Measurements from ENCODE around the gene CLSTN2. TPM values are rescaled to one million over a fixed set of nuclear protein-coding genes. Genes with fewer than 3 reads are reported as not detected.

The CLSTN2 gene
- total RNA-seq, 1 experiment from 2014 or later = 0.02 TPM

- Histone ChIP-seq H3K9ac (ENCODE audit: low read length) (no peak overlapping the region), H2AFZ (ENCODE audit: low read depth, low read length, poor library complexity, severe bottlenecking) (no peak overlapping the region), H3K4me3 (replicated peaks in 1 of 2; ENCODE audit: low read depth in 1 of 2, low read length in 2 of 2) (no peak overlapping the region), H3K9me3 (ENCODE audit: control insufficient read depth in 1 of 2, insufficient read depth in 1 of 2, low read depth in 1 of 2, low read length in 2 of 2) (no peaks in the 10 kb centered on the region), H3K4me2 (ENCODE audit: low read length) (no peak overlapping the region), H3K4me1 (ENCODE audit: control insufficient read depth in 1 of 2, insufficient read depth in 2 of 2, low read length in 2 of 2) (no peaks in the 10 kb centered on the region), H3K9me2 (ENCODE audit: insufficient read depth) (no peaks in the 10 kb centered on the region), H4K20me1 (ENCODE audit: insufficient read depth) (no peaks in the 10 kb centered on the region), H3K79me2 (ENCODE audit: insufficient read depth, low read length) (no peaks in the 10 kb centered on the region), H3K27me3 (ENCODE audit: insufficient read depth, low read length) (peaks cover 45% of the 10 kb centered on the region), H3K36me3 (ENCODE audit: control insufficient read depth in 1 of 2, insufficient read depth in 2 of 2, low read length in 2 of 2) (no peaks in the 10 kb centered on the region), H3K27ac (ENCODE audit: low read depth, low read length) (no peak overlapping the region)
- ATAC-seq (no peak), DNase-seq (ENCODE audit: low read depth, low spot score) (no peak)
- ChIA-PET CTCF (no interaction called here), RAD21 (ENCODE audit: low non-redundant PET in 1 of 2, low total read pairs in 2 of 2, uncharacterized antibody in 2 of 2, unreplicated experiment in 2 of 2) (no interaction called here), POLR2A (no interaction called here)
- intact Hi-C loops (cut with micrococcal nuclease) = no loop called here
- TF ChIP-seq POLR2A (IDR thresholded peaks at IDR 0.05; ENCODE audit: borderline replicate concordance, extremely low read depth, insufficient read depth, insufficient read length) = no peak
- peak; percentile 13; the same call in 1 of the 2 replicates for TF ChIP-seq RAD21 (IDR thresholded peaks at IDR 0.05; ENCODE audit: low read depth)
- no peak for TF ChIP-seq MAX (IDR thresholded peaks at IDR 0.05)
- 0 out of 6 replicates have a peak, but pooled peaks of 1 of the 3 experiments have one; percentile 10 for TF ChIP-seq CTCF (IDR thresholded peaks at IDR 0.05 in 2 of 3, conservative IDR thresholded peaks at IDR 0.05 in 1 of 3; ENCODE audit: borderline replicate concordance in 1 of 3, insufficient read depth in 1 of 3, low read depth in 2 of 3, low read length in 2 of 3)
- no TSS peak for BruUV-seq (replicated peaks)
Measured at GRCh38 chr3:140360332-140360731, 425.3 kb downstream of the CLSTN2 start.

DNA sequence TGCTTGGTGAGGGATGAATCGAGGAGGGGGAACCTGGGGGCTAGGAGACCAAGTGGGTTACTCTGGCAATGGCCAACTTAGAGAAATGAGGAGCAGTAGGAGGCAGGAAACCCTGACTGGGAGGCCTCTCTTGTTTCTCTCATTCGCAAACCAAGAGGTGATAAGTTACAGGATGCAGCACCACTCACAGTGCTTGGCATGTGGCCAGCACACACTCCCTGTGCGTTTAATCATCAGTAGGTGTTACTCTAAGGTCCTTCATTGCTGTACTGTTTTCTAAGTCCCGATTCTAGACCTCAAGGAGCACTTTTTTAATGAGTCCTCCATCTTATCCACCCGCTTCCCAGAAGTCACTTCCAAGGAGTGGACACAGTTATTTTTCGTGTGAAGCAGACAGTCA lies 428.8 kb downstream of the CLSTN2 start:
- POLR2A ChIA-PET = no interaction called here
- no peaks in the 10 kb centered on the region for H3K9me2 ChIP-seq (ENCODE audit: insufficient read depth)
- intact Hi-C loops (cut with micrococcal nuclease) = no loop called here
- no peak overlapping the region for H3K4me3 ChIP-seq (replicated peaks in 1 of 2; ENCODE audit: low read depth in 1 of 2, low read length in 2 of 2)
- TF ChIP-seq SP1 (IDR thresholded peaks at IDR 0.05; ENCODE audit: low read depth) = no peak
- TF ChIP-seq POLR2A (IDR thresholded peaks at IDR 0.05; ENCODE audit: borderline replicate concordance, extremely low read depth, insufficient read depth, insufficient read length) = no peak
- no peak for TF ChIP-seq ZFX (IDR thresholded peaks at IDR 0.05)
- no peak for TF ChIP-seq CTCF (IDR thresholded peaks at IDR 0.05 in 2 of 3, conservative IDR thresholded peaks at IDR 0.05 in 1 of 3; ENCODE audit: borderline replicate concordance in 1 of 3, insufficient read depth in 1 of 3, low read depth in 2 of 3, low read length in 2 of 3)
- TF ChIP-seq EZH2phosphoT487 (IDR thresholded peaks at IDR 0.05; ENCODE audit: borderline replicate concordance) = no peak
- TF ChIP-seq JUND (IDR thresholded peaks at IDR 0.05) = no peak
- no peak for TF ChIP-seq CEBPB (IDR thresholded peaks at IDR 0.05; ENCODE audit: low read depth)
- no peak for TF ChIP-seq TCF7L2 (IDR thresholded peaks at IDR 0.05; ENCODE audit: borderline replicate concordance, extremely low read depth, insufficient read depth, insufficient read length)
- TF ChIP-seq ZNF274 (IDR thresholded peaks at IDR 0.05; ENCODE audit: low read depth, low read length) = no peak
- no peak for TF ChIP-seq RAD21 (IDR thresholded peaks at IDR 0.05; ENCODE audit: low read depth)
- TF ChIP-seq CBX3 (IDR thresholded peaks at IDR 0.05; ENCODE audit: low read depth) = no peak
- H3K9me3 ChIP-seq (ENCODE audit: control insufficient read depth in 1 of 2, insufficient read depth in 1 of 2, low read depth in 1 of 2, low read length in 2 of 2) = no peaks in the 10 kb centered on the region
- CTCF ChIA-PET = no interaction called here
- peaks cover 39% of the 10 kb centered on the region for H3K27me3 ChIP-seq (ENCODE audit: insufficient read depth, low read length)
- H2AFZ ChIP-seq (ENCODE audit: low read depth, low read length, poor library complexity, severe bottlenecking) = no peak overlapping the region
- no peaks in the 10 kb centered on the region for H4K20me1 ChIP-seq (ENCODE audit: insufficient read depth)
- H3K4me1 ChIP-seq (ENCODE audit: control insufficient read depth in 1 of 2, insufficient read depth in 2 of 2, low read length in 2 of 2) = no peaks in the 10 kb centered on the region
- ATAC-seq (no peak), DNase-seq (ENCODE audit: low read depth, low spot score) (no peak)
- BruUV-seq (replicated peaks) = no TSS peak
- H3K79me2 ChIP-seq (ENCODE audit: insufficient read depth, low read length) = no peaks in the 10 kb centered on the region
- H3K36me3 ChIP-seq (ENCODE audit: control insufficient read depth in 1 of 2, insufficient read depth in 2 of 2, low read length in 2 of 2) = no peaks in the 10 kb centered on the region
- H3K4me2 ChIP-seq (ENCODE audit: low read length) = no peak overlapping the region
- H3K27ac ChIP-seq (ENCODE audit: low read depth, low read length) = no peak overlapping the region
- H3K9ac ChIP-seq (ENCODE audit: low read length) = no peak overlapping the region
- RAD21 ChIA-PET (ENCODE audit: low non-redundant PET in 1 of 2, low total read pairs in 2 of 2, uncharacterized antibody in 2 of 2, unreplicated experiment in 2 of 2) = no interaction called here

Data from HCT116 (cell line).